H9 (cell line): ENCODE results near the gene SAXO1. TPM values are rescaled to one million over a fixed set of nuclear protein-coding genes. Genes with fewer than 3 reads are reported as not detected.

Experiments used
- DNase-seq: peaks from one replicate; pipeline ENCODE4 v3.0.0-alpha.2; 2017
- H2AFZ ChIP-seq: one replicate; pipeline ENCODE4 v1.6.1; 2013; ENCODE audit warnings: mild to moderate bottlenecking, low read length, control low read depth, moderate library complexity
- H2AK5ac ChIP-seq: 2 replicates; pipeline ENCODE4 v1.6.1; 2013; ENCODE audit warnings: low read length, control low read depth, mixed read lengths; ENCODE audit not compliant: insufficient read length
- H2BK120ac ChIP-seq: one replicate; pipeline ENCODE4 v1.6.1; 2013; ENCODE audit warnings: low read depth, mild to moderate bottlenecking, low read length, control low read depth, inconsistent platforms; ENCODE audit not compliant: poor library complexity, severe bottlenecking
- H2BK12ac ChIP-seq: 2 replicates; pipeline ENCODE4 v1.6.1; 2013; ENCODE audit warnings: low read length, control low read depth, mixed read lengths, low read depth; ENCODE audit not compliant: insufficient read length
- H2BK15ac ChIP-seq: 2 replicates; pipeline ENCODE4 v1.6.1; 2013; ENCODE audit warnings: low read depth, low read length, control low read depth
- H2BK20ac ChIP-seq: one replicate; pipeline ENCODE4 v1.6.1; 2013; ENCODE audit warnings: low read depth, mild to moderate bottlenecking, low read length, control low read depth, inconsistent platforms; ENCODE audit not compliant: poor library complexity, severe bottlenecking
- H2BK5ac ChIP-seq: 2 replicates; pipeline ENCODE4 v1.6.1; 2013; ENCODE audit warnings: low read length, control low read depth, mixed read lengths; ENCODE audit not compliant: insufficient read length
- H3K14ac ChIP-seq: 2 replicates; pipeline ENCODE4 v1.6.1; 2013; ENCODE audit warnings: low read length, control low read depth; ENCODE audit not compliant: insufficient read depth
- H3K18ac ChIP-seq: 2 replicates; pipeline ENCODE4 v1.6.1; 2013; ENCODE audit warnings: low read depth, mild to moderate bottlenecking, mixed read lengths, low read length, control low read depth; ENCODE audit not compliant: insufficient read length
- H3K23ac ChIP-seq: 2 replicates; pipeline ENCODE4 v1.6.1; 2013; ENCODE audit warnings: low read length, control low read depth, mixed read lengths, low read depth; ENCODE audit not compliant: insufficient read length
- H3K23me2 ChIP-seq: 2 replicates; pipeline ENCODE4 v1.6.1; 2013; ENCODE audit warnings: low read depth, mild to moderate bottlenecking, mixed read lengths, low read length, control low read depth; ENCODE audit not compliant: insufficient read length, poor library complexity, severe bottlenecking
- H3K27ac ChIP-seq: 2 replicates; pipeline ENCODE4 v1.5.1; 2013; ENCODE audit warnings: low read length, control low read depth, mixed read lengths, low read depth; ENCODE audit not compliant: insufficient read length
- H3K27me3 ChIP-seq: 2 replicates; pipeline ENCODE4 v1.6.1; 2013; ENCODE audit warnings: low read length, control low read depth, inconsistent platforms; ENCODE audit not compliant: insufficient read depth
- H3K4ac ChIP-seq: 2 replicates; pipeline ENCODE4 v1.6.1; 2013; ENCODE audit warnings: low read depth, mild to moderate bottlenecking, control low read depth, inconsistent platforms, low read length, moderate library complexity
- H3K4me1 ChIP-seq: 2 replicates; pipeline ENCODE4 v1.6.1; 2013; ENCODE audit warnings: low read length, control low read depth, inconsistent platforms; ENCODE audit not compliant: insufficient read depth
- H3K4me2 ChIP-seq: 2 replicates; pipeline ENCODE4 v1.6.1; 2013; ENCODE audit warnings: low read length, control low read depth, mixed read lengths; ENCODE audit not compliant: insufficient read length, insufficient read depth
- H3K56ac ChIP-seq: 2 replicates; pipeline ENCODE4 v1.6.1; 2013; ENCODE audit warnings: low read depth, mild to moderate bottlenecking, mixed read lengths, low read length, control low read depth; ENCODE audit not compliant: insufficient read length
- H3K79me1 ChIP-seq: 2 replicates; pipeline ENCODE4 v1.6.1; 2013; ENCODE audit warnings: low read depth, mild to moderate bottlenecking, moderate library complexity, low read length, control low read depth, inconsistent platforms; ENCODE audit not compliant: insufficient read depth, poor library complexity, severe bottlenecking
- H3K79me2 ChIP-seq: 2 replicates; pipeline ENCODE4 v1.6.1; 2013; ENCODE audit warnings: low read length, control low read depth, inconsistent platforms; ENCODE audit not compliant: insufficient read depth
- H3K9ac ChIP-seq: 2 replicates; pipeline ENCODE4 v1.6.1; 2013; ENCODE audit warnings: low read length, control low read depth, mixed read lengths; ENCODE audit not compliant: insufficient read length; ENCODE audit errors: extremely low read depth
- H3K9me3 ChIP-seq: one replicate; pipeline ENCODE4 v1.6.1; 2013; ENCODE audit warnings: low read depth, low read length, inconsistent platforms; ENCODE audit not compliant: control insufficient read depth
- H3T11ph ChIP-seq: one replicate; pipeline ENCODE4 v1.6.1; 2013; ENCODE audit warnings: mild to moderate bottlenecking, low read length, control low read depth, inconsistent platforms
- H4K20me1 ChIP-seq: one replicate; pipeline ENCODE4 v1.6.1; 2013; ENCODE audit not compliant: control insufficient read depth, insufficient read length, insufficient read depth
- H4K5ac ChIP-seq: 2 replicates; pipeline ENCODE4 v1.6.1; 2013; ENCODE audit warnings: low read depth, mild to moderate bottlenecking, mixed read lengths, low read length, control low read depth; ENCODE audit not compliant: insufficient read length
- H4K8ac ChIP-seq: replicated peaks from 2 replicates; pipeline ENCODE4 v1.6.1; 2013; ENCODE audit warnings: low read length, control low read depth, mixed read lengths, low read depth; ENCODE audit not compliant: insufficient read length
- H4K91ac ChIP-seq: 2 replicates; pipeline ENCODE4 v1.6.1; 2013; ENCODE audit warnings: low read depth, mild to moderate bottlenecking, moderate library complexity, mixed read lengths, low read length, control low read depth; ENCODE audit not compliant: insufficient read length
- H3K27ac Mint-ChIP-seq, 3 experiments: 2 replicates in 2 of 3; 3 replicates in 1 of 3; pipeline ENCODE4 v1.8.0; 2020 to 2021; ENCODE audit warnings: mixed read lengths in 3 of 3, mild to moderate bottlenecking in 1 of 3, moderate library complexity in 1 of 3
- H3K27me3 Mint-ChIP-seq: 2 replicates; pipeline ENCODE4 v1.8.0; 2021; ENCODE audit warnings: low read depth, mild to moderate bottlenecking, moderate library complexity, mixed read lengths
- H3K36me3 Mint-ChIP-seq, 3 experiments: 2 replicates in 2 of 3; 3 replicates in 1 of 3; pipeline ENCODE4 v1.8.0; 2020 to 2021; ENCODE audit warnings: low read depth in 3 of 3, mixed read lengths in 3 of 3; ENCODE audit not compliant: insufficient read depth in 1 of 3
- H3K4me1 Mint-ChIP-seq, 2 experiments: 2 replicates each; pipeline ENCODE4 v1.8.0; 2020; ENCODE audit warnings: mixed read lengths in 2 of 2
- H3K4me3 Mint-ChIP-seq, 2 experiments: 2 replicates in 1 of 2; 3 replicates in 1 of 2; pipeline ENCODE4 v1.8.0; 2020 to 2021; ENCODE audit warnings: mild to moderate bottlenecking in 2 of 2, mixed read lengths in 2 of 2, moderate library complexity in 1 of 2
- H3K9me3 Mint-ChIP-seq, 2 experiments: 2 replicates in 1 of 2; 3 replicates in 1 of 2; pipeline ENCODE4 v1.8.0; 2020; ENCODE audit warnings: mild to moderate bottlenecking in 2 of 2, mixed read lengths in 2 of 2, moderate library complexity in 1 of 2
- CTCF ChIP-seq: fragments of 200-600 bp; sonication (generic); conservative IDR thresholded peaks from 3 replicates; pipeline ENCODE4 v1.8.0; 2021; ENCODE audit warnings: antibody characterized with exemption, mild to moderate bottlenecking
- WGBS: extraction: QIAGEN DNeasy Blood & Tissue Kit; methylation state at CpG from one replicate; pipeline ENCODE4 v1.1.7; 2013; ENCODE audit warnings: missing lambda C conversion rate, low lambda C conversion rate, mixed read lengths; ENCODE audit not compliant: insufficient read length; ENCODE audit errors: extremely low coverage; 5-methylcytosine and 5-hydroxymethylcytosine counted together
- total RNA-seq: library from RNA; stranded (reverse); gene quantifications from 2 replicates; pipeline ENCODE4 v1.2.1, GENCODE V29; 2021

SAXO1 gene
- total RNA-seq, 1 experiment from 2014 or later: 0.09 TPM

- H3K27ac ChIP-seq: no peak overlapping the region
- H3K18ac ChIP-seq: no peak overlapping the region
- Mint-ChIP-seq H3K27ac (no peak overlapping the region), H3K4me3 (no peak overlapping the region), H3K4me1 (peaks cover 12 to 13% of the 10 kb centered on the region in 2 experiments), H3K27me3 (no peaks in the 10 kb centered on the region), H3K36me3 (peaks cover 9 to 18% (median 10%) of the 10 kb centered on the region in 3 experiments), H3K9me3 (peaks cover 16 to 25% of the 10 kb centered on the region in 2 experiments)
- H3K4ac ChIP-seq: no peak overlapping the region
- H2BK20ac ChIP-seq: no peak overlapping the region
- no peak overlapping the region for H3K56ac ChIP-seq
- DNase-seq: no peak
- no peak overlapping the region for H4K5ac ChIP-seq
- no peak overlapping the region for H4K8ac ChIP-seq
- H3K79me2 ChIP-seq: no peaks in the 10 kb centered on the region
- no peak overlapping the region for H3K23ac ChIP-seq
- no peak overlapping the region for H2BK5ac ChIP-seq
- H2BK120ac ChIP-seq: no peak overlapping the region
- H4K91ac ChIP-seq: no peak overlapping the region
- H3K79me1 ChIP-seq: no peaks in the 10 kb centered on the region
- H3T11ph ChIP-seq: no peak overlapping the region
- H2AK5ac ChIP-seq: no peak overlapping the region
- H3K14ac ChIP-seq: no peak overlapping the region
- TF ChIP-seq CTCF: no peak
- peaks cover 12% of the 10 kb centered on the region for H3K9me3 ChIP-seq
- no peak overlapping the region for H3K4me2 ChIP-seq
- H2BK15ac ChIP-seq: no peak overlapping the region
- no peaks in the 10 kb centered on the region for H3K27me3 ChIP-seq
- 0 out of 2 replicates have a peak, but pooled peaks cover 4% of the 10 kb centered on the region for H3K4me1 ChIP-seq
- H3K9ac ChIP-seq: no peak overlapping the region
- H3K23me2 ChIP-seq: no peaks in the 10 kb centered on the region
- H2AFZ ChIP-seq: no peak overlapping the region
- WGBS: no CpG with 5 or more reads among the region's 1 CpG
- H2BK12ac ChIP-seq: no peak overlapping the region
- no peaks in the 10 kb centered on the region for H4K20me1 ChIP-seq
Measured at GRCh38 chr9:18893491-18893890, 139.5 kb downstream of the SAXO1 start.
